HEK293 (cell line): ENCODE data around the gene YIPF5.

Experiments used
- CTCF ChIA-PET: fragments of 350-600 bp; formaldehyde crosslinking; extraction: SDS; loops from one replicate; lab custom pipeline; 2021; ENCODE audit warnings: antibody characterized with exemption; lab: Yijun Ruan, JAX
- POLR2A ChIA-PET: fragments of 300-600 bp; formaldehyde crosslinking; extraction: SDS; loops from one replicate; lab custom pipeline; 2020; ENCODE audit warnings: antibody characterized with exemption, inconsistent platforms; lab: Yijun Ruan, JAX
- H3K27ac ChIP-seq: fragments of 200-500 bp; sonication (Bioruptor generic); 2 replicates; pipeline ENCODE4 v1.5.1; 2014; ENCODE audit warnings: low read depth, low read length, control low read depth, inconsistent platforms; ENCODE audit errors: extremely low read depth
- H3K36me3 ChIP-seq, 2 experiments: fragments of 200-500 bp in 1 of 2; sonication (Bioruptor generic) in 1 of 2; 1 replicate in 1 of 2; 2 replicates in 1 of 2; pipeline ENCODE4 v1.5.1; 2014 to 2017; ENCODE audit warnings: inconsistent platforms in 2 of 2, low read length in 2 of 2; ENCODE audit not compliant: control insufficient read depth in 2 of 2, insufficient read depth in 1 of 2
- H3K4me1 ChIP-seq: fragments of 200-500 bp; sonication (Bioruptor generic); 2 replicates; pipeline ENCODE4 v1.5.1; 2014; ENCODE audit warnings: mild to moderate bottlenecking, low read length, inconsistent platforms; ENCODE audit not compliant: control insufficient read depth, insufficient read depth
- H3K4me3 ChIP-seq: 2 replicates; pipeline ENCODE4 v1.5.1; 2011; ENCODE audit warnings: low read depth, mild to moderate bottlenecking, control low read depth, low read length, moderate library complexity
- H3K9me3 ChIP-seq: fragments of 200-500 bp; sonication (Bioruptor generic); 2 replicates; pipeline ENCODE4 v1.5.1; 2014; ENCODE audit warnings: low read depth, low read length, inconsistent platforms; ENCODE audit not compliant: control insufficient read depth, insufficient read depth
- BCL11B ChIP-seq: fragments of 450-650 bp; formaldehyde crosslinking; IDR thresholded peaks from 2 replicates; pipeline ENCODE4 v1.5.1; 2016; ENCODE audit warnings: low read depth, missing biosample characterization, missing genetic modification characterization
- EGR2 ChIP-seq: fragments of 450-650 bp; formaldehyde crosslinking; IDR thresholded peaks from 2 replicates; pipeline ENCODE4 v1.5.1; 2016; ENCODE audit warnings: low read depth, missing biosample characterization, missing genetic modification characterization
- HOXA7 ChIP-seq: sonication (generic); formaldehyde crosslinking; IDR thresholded peaks from 2 replicates; pipeline ENCODE4 v1.8.1; 2022; ENCODE audit warnings: missing genetic modification reagents, borderline replicate concordance
- PRDM4 ChIP-seq: fragments of 450-650 bp; formaldehyde crosslinking; IDR thresholded peaks from 2 replicates; pipeline ENCODE4 v1.5.1; 2017; ENCODE audit warnings: missing biosample characterization, missing genetic modification characterization
- YY1 ChIP-seq: fragments of 450-650 bp; formaldehyde crosslinking; IDR thresholded peaks from 2 replicates; pipeline ENCODE4 v1.5.1; 2018; ENCODE audit warnings: missing biosample characterization, missing genetic modification characterization
- ZBTB11 ChIP-seq: fragments of 450-650 bp; formaldehyde crosslinking; conservative IDR thresholded peaks from 2 replicates; pipeline ENCODE4 v1.5.1; 2016; ENCODE audit warnings: low read depth, missing biosample characterization, missing genetic modification characterization
- ZBTB44 ChIP-seq: fragments of 450-650 bp; IDR thresholded peaks from 2 replicates; pipeline ENCODE4 v1.5.1; 2018; ENCODE audit warnings: missing biosample characterization, mild to moderate bottlenecking, missing genetic modification characterization
- ZNF138 ChIP-seq: fragments of 450-650 bp; formaldehyde crosslinking; IDR thresholded peaks from 2 replicates; pipeline ENCODE4 v1.5.1; 2016; ENCODE audit warnings: missing biosample characterization, missing genetic modification characterization, borderline replicate concordance
- ZNF157 ChIP-seq: fragments of 450-650 bp; formaldehyde crosslinking; IDR thresholded peaks from 2 replicates; pipeline ENCODE4 v1.5.1; 2016; ENCODE audit warnings: missing biosample characterization, missing genetic modification characterization
- ZNF19 ChIP-seq: fragments of 450-650 bp; formaldehyde crosslinking; IDR thresholded peaks from 2 replicates; pipeline ENCODE4; 2016; ENCODE audit warnings: missing biosample characterization, missing genetic modification characterization, low read depth
- ZNF223 ChIP-seq: fragments of 450-650 bp; formaldehyde crosslinking; IDR thresholded peaks from 2 replicates; pipeline ENCODE4 v1.5.1; 2016; ENCODE audit warnings: missing biosample characterization, missing genetic modification characterization
- ZNF24 ChIP-seq: fragments of 450-650 bp; formaldehyde crosslinking; IDR thresholded peaks from 2 replicates; pipeline ENCODE4 v1.5.1; 2016; ENCODE audit warnings: missing biosample characterization, missing genetic modification characterization
- ZNF274 ChIP-seq, 2 experiments: fragments of 200-500 bp in 1 of 2; fragments of 450-650 bp in 1 of 2; sonication (Bioruptor generic) in 1 of 2; formaldehyde crosslinking in 1 of 2; IDR thresholded peaks; 2 replicates each; pipeline versions ENCODE4 v1.5.1 to v1.6.1; 2014 to 2016; ENCODE audit warnings: borderline replicate concordance in 1 of 2, inconsistent platforms in 1 of 2, low read length in 1 of 2, missing biosample characterization in 1 of 2, missing genetic modification characterization in 1 of 2
- ZNF48 ChIP-seq: fragments of 450-650 bp; formaldehyde crosslinking; IDR thresholded peaks from 2 replicates; pipeline ENCODE4 v1.5.1; 2016; ENCODE audit warnings: missing biosample characterization, missing genetic modification characterization
- ZNF514 ChIP-seq: fragments of 450-650 bp; formaldehyde crosslinking; IDR thresholded peaks from 2 replicates; pipeline ENCODE4 v1.5.1; 2016; ENCODE audit warnings: missing biosample characterization, missing genetic modification characterization
- ZNF610 ChIP-seq: fragments of 450-650 bp; formaldehyde crosslinking; IDR thresholded peaks from 2 replicates; pipeline ENCODE4 v1.5.1; 2016; ENCODE audit warnings: missing biosample characterization, missing genetic modification characterization, borderline replicate concordance
- ZNF677 ChIP-seq: fragments of 450-650 bp; IDR thresholded peaks from 2 replicates; pipeline ENCODE4 v1.5.0; 2018; ENCODE audit warnings: missing biosample characterization, mild to moderate bottlenecking, missing genetic modification characterization, moderate library complexity
- ZSCAN23 ChIP-seq: fragments of 450-650 bp; formaldehyde crosslinking; IDR thresholded peaks from 2 replicates; pipeline ENCODE4 v1.5.1; 2016; ENCODE audit warnings: missing biosample characterization, missing genetic modification characterization
- TF ChIP-seq, protein P1 (sequence below): IDR thresholded peaks from 2 replicates; pipeline ENCODE4 v1.6.1; 2011; ENCODE audit warnings: mild to moderate bottlenecking, low read depth, low read length, borderline replicate concordance

YIPF5 gene

DNA sequence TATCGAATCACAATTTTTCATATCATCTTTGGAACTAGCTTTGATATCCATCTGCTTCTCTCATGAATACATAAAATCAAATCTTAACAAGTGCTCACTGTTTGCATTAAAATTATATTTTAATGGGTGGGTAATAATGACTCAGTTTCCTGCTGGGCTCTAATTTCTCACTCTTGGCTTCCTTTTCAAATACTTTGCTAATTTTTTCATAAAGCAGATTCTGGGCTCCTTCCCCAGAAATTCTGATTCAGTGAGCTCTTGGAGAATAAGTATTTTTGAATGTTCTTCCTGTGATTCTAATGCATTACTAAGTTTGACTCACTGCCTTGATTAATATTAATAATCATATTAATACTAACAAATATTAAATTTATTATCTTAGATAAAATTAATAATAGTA lies 48.9 kb downstream of the YIPF5 start:
- H3K27ac ChIP-seq: no peak overlapping the region
- TF ChIP-seq EGR2 (tag by site-specific recombination): no peak
- TF ChIP-seq ZNF157 (tag by site-specific recombination): no peak
- TF ChIP-seq ZNF223 (tag by site-specific recombination): no peak
- TF ChIP-seq ZBTB11: no peak
- TF ChIP-seq, protein P1, sequence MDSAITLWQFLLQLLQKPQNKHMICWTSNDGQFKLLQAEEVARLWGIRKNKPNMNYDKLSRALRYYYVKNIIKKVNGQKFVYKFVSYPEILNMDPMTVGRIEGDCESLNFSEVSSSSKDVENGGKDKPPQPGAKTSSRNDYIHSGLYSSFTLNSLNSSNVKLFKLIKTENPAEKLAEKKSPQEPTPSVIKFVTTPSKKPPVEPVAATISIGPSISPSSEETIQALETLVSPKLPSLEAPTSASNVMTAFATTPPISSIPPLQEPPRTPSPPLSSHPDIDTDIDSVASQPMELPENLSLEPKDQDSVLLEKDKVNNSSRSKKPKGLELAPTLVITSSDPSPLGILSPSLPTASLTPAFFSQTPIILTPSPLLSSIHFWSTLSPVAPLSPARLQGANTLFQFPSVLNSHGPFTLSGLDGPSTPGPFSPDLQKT: no peak
- TF ChIP-seq ZNF48 (tag by site-specific recombination): no peak
- TF ChIP-seq ZSCAN23 (tag by site-specific recombination): no peak
- TF ChIP-seq, all 188 proteins: peak for 0
- Histone ChIP-seq H3K4me1 (no peaks in the 10 kb centered on the region), H3K9me3 (no peaks in the 10 kb centered on the region), H3K36me3 (no peaks in the 10 kb centered on the region), H3K4me3 (no peak overlapping the region)
- ChIA-PET CTCF (interaction anchor here (1.2 to 1.3 kb wide), 2 partner anchors 11 to 21 kb away, joined by 3 to 5 read pairs; no protein-coding TSS in a partner anchor), POLR2A (no interaction called here)

GRCh38 chr5:144120661-144121180 lies 49.7 kb downstream of the YIPF5 start:
- Histone ChIP-seq H3K36me3 (no peaks in the 10 kb centered on the region), H3K4me1 (no peaks in the 10 kb centered on the region), H3K4me3 (no peak overlapping the region), H3K27ac (no peak overlapping the region), H3K9me3 (no peaks in the 10 kb centered on the region)
- TF ChIP-seq ZNF677 (no peak), ZBTB44 (tag by site-specific recombination) (no peak), PRDM4 (no peak)
- ChIA-PET POLR2A (no interaction called here), CTCF (interaction anchor here (1.2 to 1.3 kb wide), 2 partner anchors 12 to 22 kb away, joined by 3 to 5 read pairs; no protein-coding TSS in a partner anchor)

GRCh38 chr5:144117412-144117811 lies 53.0 kb downstream of the YIPF5 start:
- ChIA-PET POLR2A (no interaction called here), CTCF (interaction anchor here (1.1 kb wide), 1 partner anchor 25 kb away, joined by 3 read pairs; no protein-coding TSS in a partner anchor)
- TF ChIP-seq ZNF610 (tag by site-specific recombination) (no peak), ZNF274 (IDR thresholded peaks at IDR 0.05; ENCODE audit: low read length) (no peak), ZNF274 (tag by site-specific recombination; IDR thresholded peaks at IDR 0.05; ENCODE audit: borderline replicate concordance) (no peak), ZNF24 (tag by site-specific recombination) (no peak), YY1 (no peak), HOXA7 (CRISPR knock-in tag) (no peak), BCL11B (no peak), ZNF19 (no peak), ZNF514 (tag by site-specific recombination) (no peak), ZNF138 (tag by site-specific recombination) (no peak)
- no peaks in the 10 kb centered on the region for H3K36me3 ChIP-seq
- no peaks in the 10 kb centered on the region for H3K9me3 ChIP-seq
- no peaks in the 10 kb centered on the region for H3K4me1 ChIP-seq
- no peak overlapping the region for H3K27ac ChIP-seq
- no peak overlapping the region for H3K4me3 ChIP-seq
